Ishikawa (cell line): ENCODE data around the gene STK26.

Source experiments
- CEBPB ChIP-seq: IDR thresholded peaks from 2 replicates; pipeline ENCODE4 v1.6.1; 2012
- CREB1 ChIP-seq: IDR thresholded peaks from 2 replicates; pipeline ENCODE4 v1.6.1; 2012; ENCODE audit warnings: low read depth
- EGR1 ChIP-seq: IDR thresholded peaks from 2 replicates; pipeline ENCODE4 v1.6.1; 2012
- EP300 ChIP-seq: IDR thresholded peaks from 2 replicates; pipeline ENCODE4 v1.6.1; 2012; ENCODE audit warnings: borderline replicate concordance
- FOXM1 ChIP-seq: IDR thresholded peaks from 2 replicates; pipeline ENCODE4 v1.6.1; 2012; ENCODE audit warnings: low read depth, borderline replicate concordance
- MAX ChIP-seq: IDR thresholded peaks from 2 replicates; pipeline ENCODE4 v1.6.1; 2012
- NFIC ChIP-seq: IDR thresholded peaks from 2 replicates; pipeline ENCODE4 v1.6.1; 2012
- RAD21 ChIP-seq: IDR thresholded peaks from 2 replicates; pipeline ENCODE4 v1.6.1; 2012; ENCODE audit warnings: low read depth
- TAF1 ChIP-seq: IDR thresholded peaks from 2 replicates; pipeline ENCODE4 v1.6.1; 2012; ENCODE audit warnings: low read depth, mild to moderate bottlenecking
- TCF12 ChIP-seq: IDR thresholded peaks from 2 replicates; pipeline ENCODE4 v1.6.1; 2012; ENCODE audit warnings: low read depth
- TEAD4 ChIP-seq: IDR thresholded peaks from 2 replicates; pipeline ENCODE4 v1.6.1; 2012
- YY1 ChIP-seq: IDR thresholded peaks from 2 replicates; pipeline ENCODE4 v1.6.1; 2012; ENCODE audit warnings: low read depth
- ZBTB7A ChIP-seq: IDR thresholded peaks from 2 replicates; pipeline ENCODE4 v1.6.1; 2012; ENCODE audit warnings: low read depth
- TF ChIP-seq, protein P1 (sequence below): IDR thresholded peaks from 2 replicates; pipeline ENCODE4 v1.6.1; 2012
- TF ChIP-seq, protein P2 (sequence below): IDR thresholded peaks from 2 replicates; pipeline ENCODE4 v1.6.1; 2012; ENCODE audit warnings: low read depth, mild to moderate bottlenecking

Gene STK26

DNA sequence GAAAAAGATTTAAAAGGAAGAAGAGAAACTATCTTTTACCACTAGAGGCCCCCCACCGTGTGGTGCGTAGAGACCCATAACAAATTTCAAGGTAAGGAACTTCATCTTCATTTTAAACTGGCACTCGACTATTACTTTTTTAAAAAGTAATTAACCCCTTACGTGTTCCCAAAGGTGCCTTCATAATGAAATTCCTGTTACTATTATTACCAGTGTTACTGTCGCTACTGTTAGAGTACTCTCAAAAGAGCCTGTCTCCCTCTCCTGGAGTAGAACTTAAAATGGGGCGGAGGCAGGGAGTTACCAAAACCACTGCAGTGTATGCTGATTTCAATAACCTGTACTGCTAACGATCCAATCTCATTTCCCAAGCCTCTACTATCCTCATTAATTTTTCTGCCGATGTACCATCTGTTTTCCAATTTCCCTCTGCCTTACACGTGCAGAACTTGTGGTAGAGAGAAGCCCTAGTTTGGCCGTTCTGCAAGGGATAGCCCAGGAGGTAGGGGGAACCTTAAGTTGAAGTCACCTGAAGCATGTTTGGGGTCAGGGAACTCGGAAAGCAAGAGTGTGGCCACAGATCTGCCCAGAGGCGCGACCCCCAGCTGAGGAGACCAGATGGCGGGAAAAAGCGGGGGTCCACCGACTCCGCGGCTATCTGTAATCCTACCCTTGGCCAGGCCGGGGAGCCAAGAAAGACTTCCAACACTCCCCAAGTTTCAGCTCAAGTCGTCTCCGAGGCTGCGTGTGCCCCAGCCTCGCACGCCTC lies 720 bp upstream of the STK26 start:
- TF ChIP-seq EGR1 (no peak), ZBTB7A (no peak), CEBPB (no peak)

DNA sequence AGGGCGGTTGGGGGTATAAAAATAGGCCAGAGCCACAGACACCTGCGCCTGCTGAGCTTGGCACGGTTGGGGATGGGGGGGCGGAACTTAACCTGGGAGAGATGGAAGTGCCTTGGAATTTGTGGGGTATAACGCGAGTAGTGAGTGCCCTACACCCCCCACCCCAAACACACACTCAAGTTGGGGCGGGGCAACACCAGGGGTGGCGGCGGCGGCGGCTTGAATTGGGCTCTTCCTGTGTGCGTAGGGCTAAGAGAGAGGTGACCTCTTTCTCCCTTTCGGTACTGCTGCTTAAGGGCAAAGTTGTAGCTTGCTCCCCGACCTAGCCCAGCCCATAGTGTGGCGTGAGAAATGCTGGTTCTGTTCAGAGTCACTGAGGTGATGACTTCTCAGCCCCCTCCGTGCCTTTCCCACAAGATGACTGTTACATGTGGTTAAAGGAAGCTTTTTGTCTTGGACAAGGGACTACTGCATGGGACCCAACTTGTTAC lies 839 bp downstream of the STK26 start:
- no peak for TF ChIP-seq NFIC
- no peak for TF ChIP-seq TEAD4
- no peak for TF ChIP-seq YY1
- no peak for TF ChIP-seq CREB1
- TF ChIP-seq CEBPB, result no peak
- no peak for TF ChIP-seq TAF1
- TF ChIP-seq, protein P1, sequence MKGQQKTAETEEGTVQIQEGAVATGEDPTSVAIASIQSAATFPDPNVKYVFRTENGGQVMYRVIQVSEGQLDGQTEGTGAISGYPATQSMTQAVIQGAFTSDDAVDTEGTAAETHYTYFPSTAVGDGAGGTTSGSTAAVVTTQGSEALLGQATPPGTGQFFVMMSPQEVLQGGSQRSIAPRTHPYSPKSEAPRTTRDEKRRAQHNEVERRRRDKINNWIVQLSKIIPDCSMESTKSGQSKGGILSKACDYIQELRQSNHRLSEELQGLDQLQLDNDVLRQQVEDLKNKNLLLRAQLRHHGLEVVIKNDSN, result no peak
- no peak for TF ChIP-seq EP300
- TF ChIP-seq RAD21, result no peak
- TF ChIP-seq, protein P2, sequence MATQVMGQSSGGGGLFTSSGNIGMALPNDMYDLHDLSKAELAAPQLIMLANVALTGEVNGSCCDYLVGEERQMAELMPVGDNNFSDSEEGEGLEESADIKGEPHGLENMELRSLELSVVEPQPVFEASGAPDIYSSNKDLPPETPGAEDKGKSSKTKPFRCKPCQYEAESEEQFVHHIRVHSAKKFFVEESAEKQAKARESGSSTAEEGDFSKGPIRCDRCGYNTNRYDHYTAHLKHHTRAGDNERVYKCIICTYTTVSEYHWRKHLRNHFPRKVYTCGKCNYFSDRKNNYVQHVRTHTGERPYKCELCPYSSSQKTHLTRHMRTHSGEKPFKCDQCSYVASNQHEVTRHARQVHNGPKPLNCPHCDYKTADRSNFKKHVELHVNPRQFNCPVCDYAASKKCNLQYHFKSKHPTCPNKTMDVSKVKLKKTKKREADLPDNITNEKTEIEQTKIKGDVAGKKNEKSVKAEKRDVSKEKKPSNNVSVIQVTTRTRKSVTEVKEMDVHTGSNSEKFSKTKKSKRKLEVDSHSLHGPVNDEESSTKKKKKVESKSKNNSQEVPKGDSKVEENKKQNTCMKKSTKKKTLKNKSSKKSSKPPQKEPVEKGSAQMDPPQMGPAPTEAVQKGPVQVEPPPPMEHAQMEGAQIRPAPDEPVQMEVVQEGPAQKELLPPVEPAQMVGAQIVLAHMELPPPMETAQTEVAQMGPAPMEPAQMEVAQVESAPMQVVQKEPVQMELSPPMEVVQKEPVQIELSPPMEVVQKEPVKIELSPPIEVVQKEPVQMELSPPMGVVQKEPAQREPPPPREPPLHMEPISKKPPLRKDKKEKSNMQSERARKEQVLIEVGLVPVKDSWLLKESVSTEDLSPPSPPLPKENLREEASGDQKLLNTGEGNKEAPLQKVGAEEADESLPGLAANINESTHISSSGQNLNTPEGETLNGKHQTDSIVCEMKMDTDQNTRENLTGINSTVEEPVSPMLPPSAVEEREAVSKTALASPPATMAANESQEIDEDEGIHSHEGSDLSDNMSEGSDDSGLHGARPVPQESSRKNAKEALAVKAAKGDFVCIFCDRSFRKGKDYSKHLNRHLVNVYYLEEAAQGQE, result no peak
- TF ChIP-seq TCF12, result no peak
- no peak for TF ChIP-seq ZBTB7A
- no peak for TF ChIP-seq FOXM1
- TF ChIP-seq EGR1, result no peak
- TF ChIP-seq MAX, result no peak

- TF ChIP-seq MAX, result no peak
- no peak for TF ChIP-seq CREB1
- no peak for TF ChIP-seq CEBPB
Measured at GRCh38 chrX:132025041-132025440, 1.9 kb downstream of the STK26 start.

- TF ChIP-seq TEAD4 (no peak), TCF12 (no peak), CEBPB (no peak), RAD21 (no peak), EGR1 (no peak), CREB1 (no peak), YY1 (no peak), FOXM1 (no peak), NFIC (no peak)
- TF ChIP-seq, protein P1, result no peak
Measured at GRCh38 chrX:132030264-132030663, 7.2 kb downstream of the STK26 start.

- no peak for TF ChIP-seq TAF1
- TF ChIP-seq ZBTB7A, result no peak
- no peak for TF ChIP-seq EGR1
- TF ChIP-seq, protein P1, result no peak
- TF ChIP-seq TEAD4, result no peak
- no peak for TF ChIP-seq MAX
- no peak for TF ChIP-seq EP300
- no peak for TF ChIP-seq CREB1
Measured at GRCh38 chrX:132031867-132032266, 8.8 kb downstream of the STK26 start.

DNA sequence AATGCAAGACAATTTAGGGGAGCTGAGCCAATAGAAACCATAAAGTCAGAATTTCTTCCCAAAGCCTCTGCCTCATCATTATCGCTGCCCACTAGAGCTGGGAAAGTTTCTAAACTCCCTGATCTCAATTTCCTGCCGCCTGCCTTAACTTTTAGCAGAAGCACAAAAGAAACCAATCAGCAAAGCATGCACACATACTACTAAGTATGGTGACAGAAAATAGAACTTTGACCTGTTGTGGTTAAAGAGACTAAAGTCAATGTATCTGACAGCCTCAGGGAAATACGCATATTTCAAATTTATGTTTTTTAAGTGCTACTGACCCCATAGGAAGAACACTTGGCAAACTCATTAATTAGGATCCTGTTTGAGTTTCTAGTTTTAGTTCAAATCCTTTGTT lies 10.1 kb downstream of the STK26 start:
- TF ChIP-seq TEAD4, result no peak
- TF ChIP-seq, protein P1, result no peak
- no peak for TF ChIP-seq FOXM1
- TF ChIP-seq RAD21, result no peak
- TF ChIP-seq CREB1, result no peak
- TF ChIP-seq YY1, result no peak
- TF ChIP-seq TCF12, result no peak

- TF ChIP-seq EGR1, result no peak
- TF ChIP-seq CREB1, result no peak
- no peak for TF ChIP-seq TEAD4
- no peak for TF ChIP-seq RAD21
- no peak for TF ChIP-seq EP300
- TF ChIP-seq FOXM1, result no peak
- TF ChIP-seq MAX, result no peak
- no peak for TF ChIP-seq TCF12
- TF ChIP-seq, protein P2, result no peak
- TF ChIP-seq, protein P1, result no peak
- TF ChIP-seq NFIC, result no peak
- TF ChIP-seq TAF1, result no peak
- TF ChIP-seq CEBPB, result no peak
- no peak for TF ChIP-seq ZBTB7A
- TF ChIP-seq YY1, result no peak
Measured at GRCh38 chrX:132034648-132035047, 11.5 kb downstream of the STK26 start.
